SW480 (cell line): ENCODE measurements around the gene PRPSAP1.

ENCODE experiments used
- DNase-seq: peaks from one replicate; pipeline ENCODE4 v3.0.0-alpha.2; 2016; ENCODE audit warnings: low spot score

The PRPSAP1 gene

GRCh38 chr17:76264755-76265623 lies 88.7 kb downstream of the PRPSAP1 start, which contains the start of gene UBALD2:
Gene UBALD2 (plus strand): TSS chr17:76265348. CDS start chr17:76265506, 158 bp downstream.
- peak; percentile 97 for DNase-seq

GRCh38 chr17:76264425-76264754 lies 89.3 kb downstream of the PRPSAP1 start:
- DNase-seq = no peak

GRCh38 chr17:76263896-76264295 lies 89.8 kb downstream of the PRPSAP1 start:
- no peak for DNase-seq

- DNase-seq = no peak
Measured at GRCh38 chr17:76262732-76263344, 90.9 kb downstream of the PRPSAP1 start.

- DNase-seq = no peak
Measured at GRCh38 chr17:76261421-76262215, 92.1 kb downstream of the PRPSAP1 start.

GRCh38 chr17:76260669-76261068 lies 93.0 kb downstream of the PRPSAP1 start:
- DNase-seq = no peak

- no peak for DNase-seq
Measured at GRCh38 chr17:76260220-76260619, 93.5 kb downstream of the PRPSAP1 start.
